ENCODE measurements around the gene PRR3.
A peak's percentile ranks its signal among the peaks of the same experiment; 100 is the strongest.

PRR3 gene

DNA sequence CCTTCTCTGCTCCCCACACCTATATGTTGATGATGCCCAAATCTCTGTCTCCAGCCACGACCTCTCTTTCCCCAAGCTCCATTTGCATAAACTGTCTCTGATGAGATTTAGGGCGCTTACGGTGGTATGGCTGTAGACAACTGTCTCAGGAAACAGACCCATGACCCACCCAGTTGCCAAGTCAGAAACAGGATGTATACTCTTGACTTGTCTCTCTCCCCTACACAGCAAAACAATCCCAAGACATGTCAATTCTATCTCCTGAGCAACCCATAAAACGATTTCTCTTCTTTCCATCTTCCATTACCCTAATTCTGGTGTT lies 14.7 kb upstream of the PRR3 start:
- Histone ChIP-seq H3K4me1 (ENCODE audit: insufficient read depth, low read length) (peaks cover 15% of the 10 kb centered on the region), H4K20me1 (ENCODE audit: insufficient read depth, low read length) (0 out of 2 replicates have a peak, but pooled peaks cover 2% of the 10 kb centered on the region), H2AFZ (ENCODE audit: low read depth, low read length) (no peak overlapping the region), H3K9me3 (ENCODE audit: insufficient read depth, low read length, severe bottlenecking) (no peaks in the 10 kb centered on the region), H3K9ac (ENCODE audit: low read depth, low read length) (0 out of 2 replicates have a peak overlapping the region, but pooled peaks have one; percentile 36), H3K27ac (ENCODE audit: low read length) (no peak overlapping the region), H3K4me3 (ENCODE audit: low read depth in 1 of 2, low read length in 2 of 2) (no peak overlapping the region), H3K36me3 (ENCODE audit: insufficient read depth, low read length) (peaks cover 16% of the 10 kb centered on the region; the same call in 1 of the 2 replicates), H3K4me2 (ENCODE audit: insufficient read depth, low read length) (no peak overlapping the region), H3K79me2 (ENCODE audit: insufficient read depth, low read length) (no peaks in the 10 kb centered on the region), H3K27me3 (ENCODE audit: insufficient read depth, low read length, poor library complexity) (no peaks in the 10 kb centered on the region)
- no peak; the same call in 2 of the 3 replicates for ATAC-seq (ENCODE audit: insufficient read depth, low read depth)
- TF ChIP-seq EZH2 (IDR thresholded peaks at IDR 0.05; ENCODE audit: borderline replicate concordance, low read depth, low read length, severe bottlenecking): no peak
- TF ChIP-seq, protein P1, sequence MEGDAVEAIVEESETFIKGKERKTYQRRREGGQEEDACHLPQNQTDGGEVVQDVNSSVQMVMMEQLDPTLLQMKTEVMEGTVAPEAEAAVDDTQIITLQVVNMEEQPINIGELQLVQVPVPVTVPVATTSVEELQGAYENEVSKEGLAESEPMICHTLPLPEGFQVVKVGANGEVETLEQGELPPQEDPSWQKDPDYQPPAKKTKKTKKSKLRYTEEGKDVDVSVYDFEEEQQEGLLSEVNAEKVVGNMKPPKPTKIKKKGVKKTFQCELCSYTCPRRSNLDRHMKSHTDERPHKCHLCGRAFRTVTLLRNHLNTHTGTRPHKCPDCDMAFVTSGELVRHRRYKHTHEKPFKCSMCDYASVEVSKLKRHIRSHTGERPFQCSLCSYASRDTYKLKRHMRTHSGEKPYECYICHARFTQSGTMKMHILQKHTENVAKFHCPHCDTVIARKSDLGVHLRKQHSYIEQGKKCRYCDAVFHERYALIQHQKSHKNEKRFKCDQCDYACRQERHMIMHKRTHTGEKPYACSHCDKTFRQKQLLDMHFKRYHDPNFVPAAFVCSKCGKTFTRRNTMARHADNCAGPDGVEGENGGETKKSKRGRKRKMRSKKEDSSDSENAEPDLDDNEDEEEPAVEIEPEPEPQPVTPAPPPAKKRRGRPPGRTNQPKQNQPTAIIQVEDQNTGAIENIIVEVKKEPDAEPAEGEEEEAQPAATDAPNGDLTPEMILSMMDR (IDR thresholded peaks at IDR 0.05; ENCODE audit: borderline replicate concordance, extremely low read depth, low read length, poor library complexity, severe bottlenecking): no peak
- DNase-seq: no peak

DNA sequence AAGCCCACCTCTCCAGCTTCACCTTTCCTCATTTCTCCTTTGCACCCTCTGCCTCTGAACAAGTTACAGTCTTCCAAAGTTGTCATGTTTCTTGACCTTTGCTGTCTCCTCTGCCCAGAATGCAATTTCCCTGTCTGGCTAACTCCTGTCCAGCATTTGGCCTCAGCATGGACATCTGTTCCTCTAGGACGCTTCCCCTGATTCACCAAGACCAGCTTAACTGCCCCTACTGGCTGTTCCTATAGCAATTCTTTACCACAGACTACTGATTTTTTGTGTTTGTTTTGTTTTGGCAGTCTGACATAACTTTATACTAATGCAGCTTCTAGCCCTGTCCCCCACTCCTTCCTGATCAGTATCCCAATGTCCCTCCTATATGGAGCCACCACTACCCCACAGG lies 14.2 kb upstream of the PRR3 start:
- no peak for TF ChIP-seq EZH2 (IDR thresholded peaks at IDR 0.05; ENCODE audit: borderline replicate concordance, low read depth, low read length, severe bottlenecking)
- TF ChIP-seq, protein P1 (IDR thresholded peaks at IDR 0.05; ENCODE audit: borderline replicate concordance, extremely low read depth, low read length, poor library complexity, severe bottlenecking): no peak
- Histone ChIP-seq H2AFZ (ENCODE audit: low read depth, low read length) (no peak overlapping the region), H3K27ac (ENCODE audit: low read length) (no peak overlapping the region), H3K27me3 (ENCODE audit: insufficient read depth, low read length, poor library complexity) (no peaks in the 10 kb centered on the region), H3K9me3 (ENCODE audit: insufficient read depth, low read length, severe bottlenecking) (no peaks in the 10 kb centered on the region), H3K36me3 (ENCODE audit: insufficient read depth, low read length) (peaks cover 20% of the 10 kb centered on the region; the same call in 1 of the 2 replicates), H3K79me2 (ENCODE audit: insufficient read depth, low read length) (no peaks in the 10 kb centered on the region), H3K4me2 (ENCODE audit: insufficient read depth, low read length) (no peak overlapping the region), H4K20me1 (ENCODE audit: insufficient read depth, low read length) (0 out of 2 replicates have a peak, but pooled peaks cover 2% of the 10 kb centered on the region), H3K4me1 (ENCODE audit: insufficient read depth, low read length) (peaks cover 15% of the 10 kb centered on the region), H3K4me3 (ENCODE audit: low read depth in 1 of 2, low read length in 2 of 2) (no peak overlapping the region), H3K9ac (ENCODE audit: low read depth, low read length) (no peak overlapping the region)
- ATAC-seq (ENCODE audit: insufficient read depth, low read depth): no peak
- no peak for DNase-seq

DNA sequence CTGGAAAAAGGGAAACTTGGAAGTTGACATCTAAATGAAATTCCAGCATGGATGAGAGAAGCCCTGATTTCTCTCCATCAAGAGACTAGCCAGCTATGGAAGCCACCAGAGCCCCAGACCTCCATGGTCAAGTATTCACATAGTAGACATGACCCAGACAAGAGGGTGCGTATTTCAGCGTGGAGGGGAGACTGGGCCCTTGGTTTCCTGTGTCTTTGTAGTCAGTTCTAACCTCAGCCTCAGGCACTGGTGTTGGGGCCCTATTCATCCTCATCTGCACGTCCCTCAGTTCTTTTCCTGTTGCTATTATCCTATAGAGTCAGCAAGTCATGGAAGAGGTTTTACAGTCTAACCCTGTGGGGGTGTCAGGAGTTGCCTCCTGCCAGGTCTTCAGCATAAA lies 13.3 kb upstream of the PRR3 start:
- Histone ChIP-seq H3K4me3 (ENCODE audit: low read depth in 1 of 2, low read length in 2 of 2) (no peak overlapping the region), H3K36me3 (ENCODE audit: insufficient read depth, low read length) (peaks cover 28% of the 10 kb centered on the region; the same call in 1 of the 2 replicates), H2AFZ (ENCODE audit: low read depth, low read length) (no peak overlapping the region), H4K20me1 (ENCODE audit: insufficient read depth, low read length) (0 out of 2 replicates have a peak, but pooled peaks cover 2% of the 10 kb centered on the region), H3K27ac (ENCODE audit: low read length) (no peak overlapping the region), H3K79me2 (ENCODE audit: insufficient read depth, low read length) (no peaks in the 10 kb centered on the region), H3K9me3 (ENCODE audit: insufficient read depth, low read length, severe bottlenecking) (no peaks in the 10 kb centered on the region), H3K4me1 (ENCODE audit: insufficient read depth, low read length) (peaks cover 15% of the 10 kb centered on the region), H3K27me3 (ENCODE audit: insufficient read depth, low read length, poor library complexity) (no peaks in the 10 kb centered on the region), H3K9ac (ENCODE audit: low read depth, low read length) (no peak overlapping the region), H3K4me2 (ENCODE audit: insufficient read depth, low read length) (no peak overlapping the region)
- no peak for DNase-seq
- no peak for ATAC-seq (ENCODE audit: insufficient read depth, low read depth)
- TF ChIP-seq EZH2 (IDR thresholded peaks at IDR 0.05; ENCODE audit: borderline replicate concordance, low read depth, low read length, severe bottlenecking): no peak
- TF ChIP-seq, protein P1 (IDR thresholded peaks at IDR 0.05; ENCODE audit: borderline replicate concordance, extremely low read depth, low read length, poor library complexity, severe bottlenecking): no peak

Measured in DND-41 (cell line).